NCI-H2196 (cell line): ENCODE data around the gene PRKACB.
A peak's percentile ranks its signal among the peaks of the same experiment; 100 is the strongest.
"Not testable (repeated sequence)": the region's sequence is repeated elsewhere in the genome, so short reads cannot be mapped to it uniquely, and the experiment has no call there.

Experiments
- DNase-seq: peaks from one replicate; lab custom pipeline; 2025; ENCODE audit not compliant: unreplicated experiment; lab: John Stamatoyannopoulos, UW

Gene PRKACB

GRCh38 chr1:84214115-84214956 lies 70.3 kb downstream of the PRKACB start:
- no peak for DNase-seq

DNA sequence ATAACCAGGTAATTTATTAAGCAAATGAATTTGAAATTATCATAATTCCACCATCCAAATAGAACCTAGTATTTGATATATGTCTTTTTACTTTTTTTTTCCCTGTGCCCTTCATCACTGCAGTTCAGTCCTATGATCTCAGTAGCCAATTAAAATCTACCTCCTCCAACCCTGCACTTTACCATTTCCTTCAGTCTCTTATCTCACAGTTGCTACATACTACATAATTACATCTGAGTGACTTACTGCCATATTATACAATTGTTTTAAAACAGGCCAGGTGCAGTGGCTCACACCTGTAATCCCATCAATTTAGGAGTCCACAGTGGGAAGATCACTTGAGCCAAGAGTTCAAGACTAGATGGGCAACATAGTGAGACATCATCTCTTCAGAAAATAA lies 73.2 kb downstream of the PRKACB start:
- no peak for DNase-seq

DNA sequence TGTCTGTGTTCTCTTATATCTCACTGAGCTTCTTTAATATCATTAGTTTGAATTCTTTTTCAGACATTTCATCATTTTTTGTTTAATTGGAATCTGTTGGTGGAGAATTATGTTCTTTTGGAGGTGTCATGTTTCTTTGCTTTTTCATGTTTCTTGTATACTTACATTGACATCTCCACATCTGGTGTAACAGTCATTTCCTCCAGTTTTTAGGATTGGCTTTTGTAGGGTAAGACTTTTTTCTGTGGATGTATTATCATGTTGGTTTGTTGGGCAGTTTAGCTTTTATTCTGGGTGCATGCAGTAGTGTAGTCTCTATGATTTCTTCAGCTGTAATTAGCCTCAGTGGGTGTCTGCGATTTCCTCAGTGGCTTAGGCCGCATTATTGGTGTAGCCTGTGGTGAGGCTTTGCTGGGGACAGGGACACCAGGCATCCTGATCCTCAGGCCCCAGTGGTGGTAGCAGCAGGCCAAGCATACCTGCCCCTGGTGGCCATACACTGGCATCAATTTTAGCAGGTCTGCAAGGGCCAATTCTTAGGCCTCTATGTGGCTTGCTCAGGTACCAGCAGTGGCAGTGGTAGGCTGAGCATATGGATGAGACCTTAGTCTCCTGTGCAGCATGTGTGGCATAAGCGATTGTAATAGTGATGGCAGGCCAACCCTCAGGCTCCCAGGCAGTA lies 79.8 kb downstream of the PRKACB start:
- DNase-seq: no peak

GRCh38 chr1:84224905-84225304 lies 80.8 kb downstream of the PRKACB start:
- no peak for DNase-seq

DNA sequence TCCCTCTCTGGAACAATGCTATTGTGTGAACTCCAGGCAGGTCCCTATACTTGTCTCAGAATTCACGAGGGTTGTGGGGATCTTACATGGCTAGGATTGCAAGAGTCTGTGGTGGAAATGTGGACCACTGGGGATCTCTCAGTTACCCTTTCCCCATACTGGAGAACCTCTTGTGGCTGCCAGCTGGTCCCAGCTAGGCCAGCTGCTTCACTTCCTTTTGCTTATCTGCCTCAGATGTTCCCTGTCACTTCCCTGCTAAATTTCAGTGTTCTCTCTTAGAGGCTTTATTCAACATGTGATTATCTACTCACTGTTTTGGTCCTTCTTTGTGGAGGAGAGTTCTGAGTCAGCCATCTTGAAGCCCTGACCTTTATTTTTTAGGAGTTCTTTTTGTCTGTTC lies 81.6 kb downstream of the PRKACB start:
- DNase-seq: no peak

GRCh38 chr1:84232676-84233075 lies 88.6 kb downstream of the PRKACB start:
- not testable (repeated sequence) for DNase-seq

GRCh38 chr1:84236256-84236655 lies 92.2 kb downstream of the PRKACB start:
- DNase-seq: no peak

- no peak for DNase-seq
Observed at GRCh38 chr1:84242641-84243040, 98.6 kb downstream of the PRKACB start.

DNA sequence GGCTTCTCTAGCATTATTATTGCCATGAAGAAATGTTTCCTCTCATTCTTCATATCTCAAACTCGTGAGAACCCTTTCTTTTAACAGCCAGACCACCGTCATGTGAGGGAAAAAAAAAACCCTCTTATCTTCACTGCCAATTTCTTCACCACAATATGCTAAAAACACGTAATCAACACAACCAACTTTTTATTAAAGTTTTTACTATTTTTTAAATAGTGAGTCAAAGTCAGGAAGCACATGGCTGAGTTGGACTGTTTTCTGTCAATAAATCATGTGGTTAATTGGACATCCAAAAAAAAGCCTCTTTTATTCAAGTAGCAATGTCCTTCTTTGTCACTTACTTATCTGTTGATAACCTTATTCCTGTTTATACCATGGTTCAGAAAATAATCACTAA lies 101.5 kb downstream of the PRKACB start:
- DNase-seq: no peak

DNA sequence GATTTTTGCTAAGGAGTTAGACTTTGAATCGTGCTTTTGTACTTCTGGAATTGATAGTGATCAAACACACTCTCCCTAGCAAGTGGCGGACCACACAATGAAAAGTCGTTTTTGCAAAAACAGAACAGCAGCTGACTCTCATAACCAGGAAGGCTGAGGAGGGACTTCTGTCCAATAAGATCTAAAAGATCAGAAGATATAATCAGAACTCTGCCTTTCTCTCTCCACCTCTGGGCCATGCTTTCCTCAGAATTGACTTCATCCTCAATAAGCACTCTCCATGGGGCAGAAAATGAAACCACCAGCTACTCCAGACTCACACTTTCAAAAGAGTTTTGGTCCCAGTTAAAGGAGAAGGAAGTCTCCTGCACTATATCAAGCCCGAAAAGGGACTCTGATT lies 102.1 kb downstream of the PRKACB start:
- DNase-seq: no peak

DNA sequence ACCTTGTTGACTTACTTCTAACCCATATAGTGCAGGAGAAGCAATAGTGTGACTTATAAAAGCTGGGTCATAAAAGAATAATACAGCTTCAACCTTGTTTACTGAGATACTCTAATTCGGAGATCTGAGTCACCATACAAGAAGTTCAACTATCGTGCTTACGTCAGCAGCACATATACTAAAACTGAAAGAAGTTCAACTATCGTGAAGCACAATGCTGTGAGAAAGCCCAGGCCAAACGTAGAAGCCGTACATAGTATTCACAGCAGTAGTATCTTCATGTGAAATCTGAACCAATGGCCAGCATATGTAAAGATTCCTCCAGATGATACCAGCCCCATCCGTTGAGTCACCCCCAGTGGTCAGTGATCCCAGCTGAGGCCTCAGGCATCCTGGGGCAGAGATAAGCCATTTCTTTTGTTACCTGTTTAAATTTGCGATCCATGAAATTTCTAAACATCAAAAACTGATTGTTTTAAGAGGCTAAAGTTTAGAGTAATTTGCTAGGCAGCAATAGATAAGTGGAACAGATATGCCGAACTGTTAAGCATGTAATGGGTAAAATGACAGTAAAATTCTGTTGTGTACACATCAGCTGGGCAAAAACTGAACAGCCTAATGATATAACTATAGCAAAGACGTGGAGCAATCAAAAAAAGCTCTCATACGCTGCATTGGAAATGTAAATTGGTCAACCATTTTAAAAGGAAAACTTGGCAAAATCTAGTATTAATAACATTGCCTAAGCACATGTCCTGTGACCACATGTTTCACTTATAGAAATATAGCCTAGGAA lies 103.6 kb downstream of the PRKACB start:
- DNase-seq: no peak

GRCh38 chr1:84250668-84251067 lies 106.6 kb downstream of the PRKACB start:
- no peak for DNase-seq

DNA sequence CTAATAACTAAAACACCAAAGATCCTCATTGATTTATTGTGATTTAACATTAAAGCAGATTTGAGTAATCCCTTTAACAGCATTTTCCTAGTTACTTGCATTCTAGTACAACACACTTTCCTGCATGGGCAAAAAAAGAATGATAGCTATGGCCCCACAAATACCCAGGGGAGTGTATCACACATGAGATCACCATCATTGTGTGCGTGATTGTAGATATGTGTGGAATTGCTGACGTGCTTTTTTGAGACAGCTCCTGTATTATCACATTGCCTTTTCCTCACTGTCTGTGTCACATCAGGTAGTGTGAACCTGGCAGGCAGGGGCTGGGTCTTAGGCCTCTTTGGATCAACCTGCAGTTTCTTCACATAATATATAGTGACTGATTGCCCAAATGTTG lies 109.0 kb downstream of the PRKACB start:
- no peak for DNase-seq

- peak; percentile 87 for DNase-seq
Observed at GRCh38 chr1:84253891-84254290, 109.8 kb downstream of the PRKACB start.

GRCh38 chr1:84254703-84255238 lies 110.7 kb downstream of the PRKACB start:
- DNase-seq: no peak

- no peak for DNase-seq
Observed at GRCh38 chr1:84255582-84255981, 111.5 kb downstream of the PRKACB start.

GRCh38 chr1:84257617-84258016 lies 113.5 kb downstream of the PRKACB start:
- DNase-seq: no peak

DNA sequence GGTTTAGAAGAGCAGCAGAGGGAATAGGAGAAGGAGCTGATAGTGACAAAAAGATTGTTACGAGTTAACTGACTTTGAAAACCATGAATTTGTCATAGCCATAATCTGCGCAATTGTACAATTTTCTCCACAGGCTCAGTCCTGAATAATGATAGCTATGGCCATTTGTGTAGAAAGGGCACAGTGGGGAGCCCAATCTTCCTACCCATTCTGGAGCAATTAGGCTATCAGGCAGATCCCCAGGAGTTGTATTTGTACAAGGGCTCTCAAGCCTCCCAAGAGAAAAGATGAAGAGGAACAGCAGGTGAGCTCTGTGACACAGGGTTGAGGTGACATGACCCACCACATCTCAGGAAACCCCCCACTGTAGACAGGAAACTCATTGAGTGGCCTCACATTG lies 115.3 kb downstream of the PRKACB start:
- DNase-seq: no peak

- no peak for DNase-seq
Observed at GRCh38 chr1:84259989-84260388, 115.9 kb downstream of the PRKACB start.

DNA sequence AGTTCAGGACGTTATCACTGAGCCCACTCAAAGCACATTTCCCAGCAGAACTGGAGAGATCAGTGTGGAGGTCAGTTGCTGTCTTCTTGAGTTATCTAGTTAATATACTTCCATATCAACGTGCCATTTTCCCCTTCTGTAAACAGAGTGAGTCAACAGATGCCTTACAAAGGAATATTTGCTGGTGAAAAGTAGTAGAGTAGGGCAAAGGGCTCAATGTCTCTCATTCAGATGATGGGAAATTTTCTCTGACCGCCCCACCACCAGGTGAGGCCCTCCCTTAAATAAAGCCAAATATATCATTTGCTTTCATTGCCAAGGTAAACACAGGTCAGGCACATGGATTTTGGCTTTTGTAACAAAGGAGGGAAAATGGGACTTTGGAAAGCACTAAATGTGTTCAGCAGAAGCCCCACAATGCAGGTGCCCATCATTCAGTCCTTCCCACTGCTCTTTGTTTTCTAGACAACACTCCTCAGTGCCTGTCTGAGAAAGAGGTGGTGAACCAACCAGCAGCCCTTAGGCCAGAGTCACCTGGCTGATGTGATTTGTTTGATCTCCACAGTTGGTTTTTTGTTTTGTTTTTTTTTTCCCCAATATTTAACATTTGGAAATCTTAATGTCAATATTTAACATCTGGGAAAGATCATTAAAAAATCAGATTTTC lies 116.9 kb downstream of the PRKACB start:
- DNase-seq: peak; percentile 45

DNA sequence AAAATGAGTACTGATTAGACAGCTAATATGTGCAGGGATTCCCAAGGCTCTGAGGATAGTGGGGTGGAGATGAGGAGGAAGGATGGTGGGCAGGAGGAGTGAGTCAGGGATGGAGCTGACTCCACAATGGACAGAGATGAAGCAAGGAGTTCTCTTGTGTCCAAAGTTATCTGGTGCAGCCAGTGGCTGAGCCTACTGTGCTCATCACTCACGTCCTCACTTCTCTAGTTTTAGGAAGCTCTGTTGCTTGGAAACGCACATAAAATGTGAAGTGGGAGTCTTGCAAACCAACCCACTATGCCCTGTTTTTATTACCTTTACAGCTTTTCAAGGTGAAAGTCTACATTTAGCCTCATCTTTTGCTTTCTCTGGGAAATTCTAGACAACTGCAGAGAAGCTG lies 120.9 kb downstream of the PRKACB start:
- no peak for DNase-seq
